Right atrium auricular region (tissue), 2 donors: ENCODE results near the gene BIRC6. TPM values are rescaled to one million over a fixed set of nuclear protein-coding genes. Genes with fewer than 3 reads are reported as not detected.

Experiments used
- DNase-seq: peaks from one replicate; pipeline ENCODE4 v3.0.0-alpha.2; 2019; ENCODE audit warnings: low spot score
- H3K27ac ChIP-seq, 2 donors: fragments of 200-600 bp; sonication (generic); 1 replicate in 1 of 2; 2 replicates in 1 of 2; pipeline ENCODE4 v1.5.1; 2016 to 2019
- H3K27me3 ChIP-seq, 2 donors: fragments of 200-600 bp; sonication (generic); one replicate each; pipeline versions ENCODE4 v1.5.1 to v1.6.0; 2017 to 2019
- H3K36me3 ChIP-seq: fragments of 200-600 bp; sonication (generic); one replicate; pipeline ENCODE4 v1.5.1; 2016
- H3K4me1 ChIP-seq, 2 donors: fragments of 200-600 bp; sonication (generic); one replicate each; pipeline versions ENCODE4 v1.5.1 to v1.6.0; 2017 to 2019
- H3K4me3 ChIP-seq, 2 donors: fragments of 200-600 bp; sonication (generic); 1 replicate in 1 of 2; 2 replicates in 1 of 2; pipeline ENCODE4 v1.5.1; 2017 to 2019; ENCODE audit warnings: mild to moderate bottlenecking in 1 of 2, moderate library complexity in 1 of 2
- H3K9me3 ChIP-seq, 2 donors: fragments of 200-600 bp; sonication (generic); one replicate each; pipeline ENCODE4 v1.5.1; 2019
- CTCF ChIP-seq, 2 donors: fragments of 200-600 bp; sonication (generic); IDR thresholded peaks; one replicate each; pipeline ENCODE4 v1.5.1; 2019; ENCODE audit warnings: antibody characterized with exemption in 2 of 2
- total RNA-seq, 2 donors: library from RNA; depleted of rRNA; stranded (reverse); fragments of >200 nt; gene quantifications; one replicate each; pipeline ENCODE4 v1.1.0, GENCODE V29; 2016

BIRC6 gene
- total RNA-seq, 2 donors from 2014 or later: 50.4 to 50.6 TPM

DNA sequence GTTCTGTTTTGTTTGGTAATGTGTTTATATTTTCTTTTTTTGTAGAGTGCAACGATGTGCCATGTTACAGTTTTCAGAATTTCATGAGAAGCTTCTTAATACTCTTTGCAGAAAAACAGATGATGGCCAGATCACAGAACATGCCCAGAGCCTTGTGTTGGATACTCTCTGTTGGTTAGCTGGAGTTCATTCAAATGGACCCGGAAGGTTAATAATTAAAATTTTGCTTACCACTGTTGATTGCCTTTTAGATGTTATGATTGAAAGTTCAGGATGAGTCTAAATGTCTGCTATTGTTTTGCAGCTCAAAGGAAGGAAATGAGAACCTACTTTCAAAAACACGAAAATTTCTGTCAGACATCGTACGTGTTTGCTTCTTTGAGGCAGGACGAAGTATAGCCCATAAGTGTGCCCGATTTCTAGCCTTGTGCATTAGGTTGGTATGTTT is 85.2 kb downstream of the BIRC6 start:
- Histone ChIP-seq H3K4me3 (no peak overlapping the region), H3K27ac (no peak overlapping the region), H3K9me3 (no peaks in the 10 kb centered on the region), H3K36me3 (peaks cover 64% of the 10 kb centered on the region), H3K27me3 (no peaks in the 10 kb centered on the region), H3K4me1 (no peaks in the 10 kb centered on the region)
- no peak for DNase-seq
- TF ChIP-seq CTCF (IDR thresholded peaks at IDR 0.05): no peak

DNA sequence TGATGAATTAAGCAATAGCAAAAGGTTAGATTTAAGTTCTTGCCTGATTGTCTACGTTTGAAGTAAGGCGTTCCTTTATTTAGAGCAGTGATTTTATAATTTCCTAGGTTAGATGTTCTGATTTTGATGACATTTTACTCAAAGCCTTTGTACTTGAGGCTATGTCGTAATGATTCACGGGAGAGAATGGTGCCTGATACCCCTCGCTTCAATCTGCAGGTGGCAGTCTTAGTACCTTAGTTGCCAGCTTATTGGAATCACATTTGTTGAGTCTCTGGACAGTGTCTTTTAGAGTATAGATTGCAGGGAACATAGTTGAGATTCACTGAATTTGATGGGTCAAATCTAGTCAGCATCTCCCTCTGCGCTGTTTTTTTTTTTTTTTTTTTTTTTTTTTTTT is 89.5 kb downstream of the BIRC6 start:
- TF ChIP-seq CTCF (IDR thresholded peaks at IDR 0.05): no peak
- no peaks in the 10 kb centered on the region for H3K27me3 ChIP-seq
- no peaks in the 10 kb centered on the region for H3K4me1 ChIP-seq
- no peak for DNase-seq
- no peak overlapping the region for H3K4me3 ChIP-seq
- peaks cover 41% of the 10 kb centered on the region for H3K36me3 ChIP-seq
- no peaks in the 10 kb centered on the region for H3K9me3 ChIP-seq
- no peak overlapping the region for H3K27ac ChIP-seq

DNA sequence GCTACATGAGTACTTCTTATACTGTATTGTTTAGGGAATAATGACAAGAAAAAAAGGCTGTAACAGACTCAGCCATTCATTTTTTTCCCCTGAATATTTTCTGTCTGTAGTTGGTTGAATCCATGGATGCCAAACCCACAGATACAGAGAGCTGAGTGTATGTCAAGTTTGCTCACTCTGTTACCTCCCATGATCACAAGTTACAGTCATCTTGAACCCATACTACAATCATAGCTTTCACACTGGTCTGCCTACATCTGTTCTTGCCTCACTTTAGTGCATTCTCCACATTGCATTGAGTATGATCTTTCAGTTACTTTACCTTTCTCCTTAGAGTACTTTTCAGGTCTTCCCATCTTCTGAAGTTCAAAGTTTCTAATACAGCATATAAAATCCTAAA is 94.0 kb downstream of the BIRC6 start:
- no peaks in the 10 kb centered on the region for H3K9me3 ChIP-seq
- no peak for DNase-seq
- no peaks in the 10 kb centered on the region for H3K27me3 ChIP-seq
- H3K4me3 ChIP-seq: no peak overlapping the region
- H3K27ac ChIP-seq: no peak overlapping the region
- peaks cover 15% of the 10 kb centered on the region for H3K36me3 ChIP-seq
- H3K4me1 ChIP-seq: no peaks in the 10 kb centered on the region
- TF ChIP-seq CTCF (IDR thresholded peaks at IDR 0.05): no peak

GRCh38 chr2:32452338-32453064 is 95.7 kb downstream of the BIRC6 start:
- no peaks in the 10 kb centered on the region for H3K27me3 ChIP-seq
- no peaks in the 10 kb centered on the region for H3K9me3 ChIP-seq
- H3K27ac ChIP-seq: no peak overlapping the region
- no peak overlapping the region for H3K4me3 ChIP-seq
- no peak for DNase-seq
- H3K4me1 ChIP-seq: no peaks in the 10 kb centered on the region
- TF ChIP-seq CTCF (IDR thresholded peaks at IDR 0.05): no peak
- H3K36me3 ChIP-seq: peaks cover 9% of the 10 kb centered on the region

DNA sequence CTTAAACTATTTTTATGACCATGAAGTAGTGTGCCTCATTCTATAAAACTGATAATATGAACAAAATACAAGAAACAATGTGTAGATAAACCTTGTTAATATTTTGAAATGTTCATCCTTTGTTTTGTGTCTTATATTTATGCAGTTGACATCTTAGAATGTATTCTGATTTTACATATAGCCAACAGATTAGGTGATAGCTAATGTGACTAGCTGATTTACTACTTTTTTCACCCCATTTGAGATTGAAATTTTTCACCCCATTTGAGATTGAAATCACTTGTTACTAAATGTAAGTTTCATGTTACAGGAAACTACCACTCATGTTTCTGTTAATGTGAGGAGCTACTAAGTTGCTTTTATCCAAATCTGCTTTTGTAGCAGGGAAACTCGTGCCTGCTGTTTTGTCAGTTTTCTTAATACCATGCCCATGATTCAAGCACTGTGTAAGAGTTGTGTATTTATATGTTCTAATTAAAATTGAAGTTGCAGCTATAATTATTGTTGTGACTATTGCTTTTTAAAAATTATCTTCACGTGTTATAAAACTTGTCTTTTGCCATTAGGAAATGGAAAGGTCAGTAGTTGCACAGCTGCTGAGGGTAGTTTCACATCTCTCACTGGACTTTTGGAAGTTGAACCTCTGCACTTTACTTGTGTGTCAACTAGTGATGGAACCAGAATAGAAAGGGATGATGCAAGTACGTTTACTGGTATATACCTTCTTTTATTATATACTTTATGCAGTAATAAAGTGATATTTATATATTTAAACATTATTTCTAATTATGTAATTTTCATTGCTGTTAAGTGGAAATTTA is 96.6 kb downstream of the BIRC6 start:
- no peak for DNase-seq
- H3K27me3 ChIP-seq: no peaks in the 10 kb centered on the region
- no peak overlapping the region for H3K27ac ChIP-seq
- no peaks in the 10 kb centered on the region for H3K4me1 ChIP-seq
- peaks cover 9% of the 10 kb centered on the region for H3K36me3 ChIP-seq
- TF ChIP-seq CTCF (IDR thresholded peaks at IDR 0.05): no peak
- no peak overlapping the region for H3K4me3 ChIP-seq
- no peaks in the 10 kb centered on the region for H3K9me3 ChIP-seq
